ENCODE results near the gene AKAP6. TPM values are rescaled to one million over a fixed set of nuclear protein-coding genes. Genes with fewer than 3 reads are reported as not detected.

Gene AKAP6
- total and polyA plus RNA-seq, 10 of the 15 experiments (the other 5 are each of a cell fraction or from before 2014, with no cell fraction given) = 0.35 to 5.9 (median 2.2) TPM

DNA sequence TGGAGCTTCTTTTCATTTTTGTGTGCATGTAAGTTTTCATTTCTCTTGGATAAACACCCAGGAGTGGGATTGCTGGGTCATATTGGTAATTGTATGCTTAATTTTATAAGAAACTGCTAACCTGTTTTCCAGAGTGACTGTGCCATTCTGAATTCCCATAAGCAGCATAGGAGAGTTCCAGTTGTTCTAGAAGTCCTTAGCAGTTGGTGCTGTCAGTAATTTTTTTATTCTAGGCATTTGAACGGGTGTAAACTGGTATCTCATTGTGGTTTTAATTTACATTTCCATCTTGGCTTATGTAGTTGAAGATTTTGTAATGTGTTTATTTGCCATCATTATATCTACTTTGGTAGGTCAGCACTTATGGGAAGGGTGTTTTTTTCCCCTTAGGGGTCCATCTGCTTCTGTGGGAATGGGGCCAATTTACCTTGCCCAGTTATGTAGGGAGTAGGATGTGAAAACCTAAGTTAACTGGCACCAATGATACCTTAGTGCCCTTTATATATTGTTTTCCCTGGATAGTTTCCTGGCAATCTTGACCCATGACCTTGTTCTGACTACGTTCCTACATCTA lies 202.9 kb downstream of the AKAP6 start:
- no TSS peak for BruUV-seq (replicated peaks)
- ChIA-PET SMC1A (ENCODE audit: uncharacterized antibody, unreplicated experiment) (interaction anchor here (0.6 kb wide), 1 partner anchor 266 kb away, joined by 3 read pairs; no protein-coding TSS in a partner anchor), RAD21 (ENCODE audit: unreplicated experiment) (no interaction called here), POLR2A (no interaction called here), CTCF (interaction anchor here (0.6 kb wide), 1 partner anchor 797 kb away, joined by 3 read pairs; no protein-coding TSS in a partner anchor)
- Histone ChIP-seq H3K4me3 (no peak overlapping the region), H2AFZ (ENCODE audit: control insufficient read depth, low read depth, low read length) (no peak overlapping the region), H3K9me3 (replicated peaks; ENCODE audit: control insufficient read depth, insufficient read depth, low read length) (no peaks in the 10 kb centered on the region), H4K20me1 (ENCODE audit: control insufficient read depth, insufficient read depth) (no peaks in the 10 kb centered on the region), H3K27ac (ENCODE audit: control insufficient read depth, insufficient read depth) (no peak overlapping the region), H3K4me1 (ENCODE audit: control insufficient read depth, insufficient read depth, low read length) (no peaks in the 10 kb centered on the region), H3K36me3 (ENCODE audit: control insufficient read depth in 2 of 2, insufficient read depth in 2 of 2, low read length in 1 of 2) (no peaks in the 10 kb centered on the region), H3K4me2 (ENCODE audit: control insufficient read depth, insufficient read depth) (no peak overlapping the region), H3K79me2 (ENCODE audit: control insufficient read depth, insufficient read depth, low read length) (no peaks in the 10 kb centered on the region), H3K9ac (ENCODE audit: control insufficient read depth, insufficient read depth, low read length) (no peak overlapping the region), H3K27me3 (replicated peaks in 1 of 2; ENCODE audit: control insufficient read depth in 2 of 2, insufficient read depth in 2 of 2, low read length in 1 of 2) (no peaks in the 10 kb centered on the region)
- FAIRE-seq (no peak), DNase-seq (ENCODE audit: low read depth, low spot score) (no peak), ATAC-seq (no peak)
- TF ChIP-seq POLR2AphosphoS2 (IDR thresholded peaks at IDR 0.05; ENCODE audit: low read depth, low read length) (no peak), NFXL1 (IDR thresholded peaks at IDR 0.05; ENCODE audit: borderline replicate concordance) (no peak), MYB (IDR thresholded peaks at IDR 0.05; ENCODE audit: borderline replicate concordance, low read depth, low read length) (no peak)
- intact Hi-C loops (cut with micrococcal nuclease; ENCODE audit: unreplicated experiment) = no loop called here
- in situ Hi-C loops (cut with MboI) = no loop called here
- WGBS (ENCODE audit: insufficient coverage, insufficient replicate concordance, low lambda C conversion rate, missing lambda C conversion rate) = 0% methylated on average over 2 of the region's 2 CpGs

DNA sequence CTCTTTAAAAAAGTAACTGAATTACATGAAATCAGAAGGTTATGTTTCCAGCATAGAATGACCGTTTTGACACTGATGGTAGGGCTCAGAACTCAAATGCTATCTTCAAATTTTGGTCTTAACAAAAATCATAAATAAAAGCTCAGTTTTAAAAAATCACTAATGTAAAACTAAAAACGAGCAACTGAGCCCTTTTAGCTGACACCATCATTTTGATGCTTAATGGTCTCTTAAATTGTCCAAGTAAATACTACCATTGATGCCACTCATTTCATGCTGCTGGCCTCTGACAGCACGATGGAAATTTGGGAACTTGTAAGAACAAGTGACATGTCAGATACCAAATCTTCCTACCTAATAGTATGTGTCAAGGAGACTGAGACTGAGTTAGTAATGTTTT lies 205.0 kb downstream of the AKAP6 start:
- CTCF ChIA-PET = no interaction called here
- no peaks in the 10 kb centered on the region for H3K79me2 ChIP-seq (ENCODE audit: control insufficient read depth, insufficient read depth, low read length)
- 6% methylated on average over 3 of the region's 3 CpGs for WGBS (ENCODE audit: insufficient coverage, insufficient replicate concordance, low lambda C conversion rate, missing lambda C conversion rate)
- RAD21 ChIA-PET (ENCODE audit: unreplicated experiment) = no interaction called here
- H3K4me2 ChIP-seq (ENCODE audit: control insufficient read depth, insufficient read depth) = no peak overlapping the region
- H3K4me3 ChIP-seq = no peak overlapping the region
- no peak for DNase-seq (ENCODE audit: low read depth, low spot score)
- no peak overlapping the region for H3K27ac ChIP-seq (ENCODE audit: control insufficient read depth, insufficient read depth)
- intact Hi-C loops (cut with micrococcal nuclease; ENCODE audit: unreplicated experiment) (no loop called here), in situ Hi-C loops (cut with MboI) (no loop called here)
- no peaks in the 10 kb centered on the region for H3K27me3 ChIP-seq (replicated peaks in 1 of 2; ENCODE audit: control insufficient read depth in 2 of 2, insufficient read depth in 2 of 2, low read length in 1 of 2)
- H2AFZ ChIP-seq (ENCODE audit: control insufficient read depth, low read depth, low read length) = no peak overlapping the region
- H3K9me3 ChIP-seq (replicated peaks; ENCODE audit: control insufficient read depth, insufficient read depth, low read length) = no peaks in the 10 kb centered on the region
- ATAC-seq = no peak
- H3K36me3 ChIP-seq (ENCODE audit: control insufficient read depth in 2 of 2, insufficient read depth in 2 of 2, low read length in 1 of 2) = no peaks in the 10 kb centered on the region
- POLR2A ChIA-PET = no interaction called here
- no peaks in the 10 kb centered on the region for H4K20me1 ChIP-seq (ENCODE audit: control insufficient read depth, insufficient read depth)
- no peak for FAIRE-seq
- no TSS peak for BruUV-seq (replicated peaks)
- no peak overlapping the region for H3K9ac ChIP-seq (ENCODE audit: control insufficient read depth, insufficient read depth, low read length)
- H3K4me1 ChIP-seq (ENCODE audit: control insufficient read depth, insufficient read depth, low read length) = no peaks in the 10 kb centered on the region
- SMC1A ChIA-PET (ENCODE audit: uncharacterized antibody, unreplicated experiment) = no interaction called here
- TF ChIP-seq, protein P1, sequence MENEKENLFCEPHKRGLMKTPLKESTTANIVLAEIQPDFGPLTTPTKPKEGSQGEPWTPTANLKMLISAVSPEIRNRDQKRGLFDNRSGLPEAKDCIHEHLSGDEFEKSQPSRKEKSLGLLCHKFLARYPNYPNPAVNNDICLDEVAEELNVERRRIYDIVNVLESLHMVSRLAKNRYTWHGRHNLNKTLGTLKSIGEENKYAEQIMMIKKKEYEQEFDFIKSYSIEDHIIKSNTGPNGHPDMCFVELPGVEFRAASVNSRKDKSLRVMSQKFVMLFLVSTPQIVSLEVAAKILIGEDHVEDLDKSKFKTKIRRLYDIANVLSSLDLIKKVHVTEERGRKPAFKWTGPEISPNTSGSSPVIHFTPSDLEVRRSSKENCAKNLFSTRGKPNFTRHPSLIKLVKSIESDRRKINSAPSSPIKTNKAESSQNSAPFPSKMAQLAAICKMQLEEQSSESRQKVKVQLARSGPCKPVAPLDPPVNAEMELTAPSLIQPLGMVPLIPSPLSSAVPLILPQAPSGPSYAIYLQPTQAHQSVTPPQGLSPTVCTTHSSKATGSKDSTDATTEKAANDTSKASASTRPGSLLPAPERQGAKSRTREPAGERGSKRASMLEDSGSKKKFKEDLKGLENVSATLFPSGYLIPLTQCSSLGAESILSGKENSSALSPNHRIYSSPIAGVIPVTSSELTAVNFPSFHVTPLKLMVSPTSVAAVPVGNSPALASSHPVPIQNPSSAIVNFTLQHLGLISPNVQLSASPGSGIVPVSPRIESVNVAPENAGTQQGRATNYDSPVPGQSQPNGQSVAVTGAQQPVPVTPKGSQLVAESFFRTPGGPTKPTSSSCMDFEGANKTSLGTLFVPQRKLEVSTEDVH (IDR thresholded peaks at IDR 0.05; ENCODE audit: low read depth, partially characterized antibody) = no peak
- TF ChIP-seq NRF1 (conservative IDR thresholded peaks at IDR 0.05; ENCODE audit: low read depth, low read length) = no peak
- no peak for TF ChIP-seq SMAD1 (IDR thresholded peaks at IDR 0.05; ENCODE audit: low read depth, partially characterized antibody)
- TF ChIP-seq EP300 (IDR thresholded peaks at IDR 0.05; ENCODE audit: borderline replicate concordance in 1 of 2, control insufficient read depth in 1 of 2, low read depth in 2 of 2, low read length in 2 of 2) = no peak
- TF ChIP-seq, protein P2, sequence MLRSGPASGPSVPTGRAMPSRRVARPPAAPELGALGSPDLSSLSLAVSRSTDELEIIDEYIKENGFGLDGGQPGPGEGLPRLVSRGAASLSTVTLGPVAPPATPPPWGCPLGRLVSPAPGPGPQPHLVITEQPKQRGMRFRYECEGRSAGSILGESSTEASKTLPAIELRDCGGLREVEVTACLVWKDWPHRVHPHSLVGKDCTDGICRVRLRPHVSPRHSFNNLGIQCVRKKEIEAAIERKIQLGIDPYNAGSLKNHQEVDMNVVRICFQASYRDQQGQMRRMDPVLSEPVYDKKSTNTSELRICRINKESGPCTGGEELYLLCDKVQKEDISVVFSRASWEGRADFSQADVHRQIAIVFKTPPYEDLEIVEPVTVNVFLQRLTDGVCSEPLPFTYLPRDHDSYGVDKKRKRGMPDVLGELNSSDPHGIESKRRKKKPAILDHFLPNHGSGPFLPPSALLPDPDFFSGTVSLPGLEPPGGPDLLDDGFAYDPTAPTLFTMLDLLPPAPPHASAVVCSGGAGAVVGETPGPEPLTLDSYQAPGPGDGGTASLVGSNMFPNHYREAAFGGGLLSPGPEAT (IDR thresholded peaks at IDR 0.05; ENCODE audit: low read depth) = no peak
- no peak for TF ChIP-seq ZNF24 (IDR thresholded peaks at IDR 0.05)
- no peak for TF ChIP-seq PML (IDR thresholded peaks at IDR 0.05; ENCODE audit: low read length)
- no peak for TF ChIP-seq HDGF (IDR thresholded peaks at IDR 0.05)
- TF ChIP-seq NR2F1 (conservative IDR thresholded peaks at IDR 0.05) = no peak
- TF ChIP-seq NFYB (IDR thresholded peaks at IDR 0.05; ENCODE audit: insufficient read depth, low read depth, low read length) = no peak
